ENCODE measurements around the gene CCDC83. TPM values are rescaled to one million over a fixed set of nuclear protein-coding genes. Genes with fewer than 3 reads are reported as not detected.
A peak's percentile ranks its signal among the peaks of the same experiment; 100 is the strongest.

Gene CCDC83
- not detected for total RNA-seq

- H3K9me3 ChIP-seq, result no peaks in the 10 kb centered on the region
- H3K4me1 ChIP-seq, result no peaks in the 10 kb centered on the region
- peak within 1 kb of the TSS; percentile 56 to 80 for H3K9ac ChIP-seq (ENCODE audit: low read depth in 2 of 2, low read length in 2 of 2)
- H3K27ac ChIP-seq, result peak within 1 kb of the TSS; percentile 71
- DNase-seq, result no peak
- intact Hi-C loops (cut with DNase I), result loop anchor here (10.0 kb wide), 3 partner anchors 160 to 440 kb away; no protein-coding TSS in a partner anchor
- H3K36me3 ChIP-seq, result no peaks in the 10 kb centered on the region
- H3K27me3 ChIP-seq, result no peaks in the 10 kb centered on the region
- no peak for TF ChIP-seq CTCF (IDR thresholded peaks at IDR 0.05)
- H3K4me3 ChIP-seq, result peak within 1 kb of the TSS; percentile 44
Measured at GRCh38 chr11:85855341-85855656, at the start of gene CCDC83. TSS of gene CCDC83 (plus strand) at chr11:85855383. CDS start at chr11:85865124, 9,741 bp downstream.

GRCh38 chr11:85805387-85805786 lies 49.8 kb upstream of the CCDC83 start:
- no peaks in the 10 kb centered on the region for H3K27me3 ChIP-seq
- intact Hi-C loops (cut with DNase I), result no loop called here

DNA sequence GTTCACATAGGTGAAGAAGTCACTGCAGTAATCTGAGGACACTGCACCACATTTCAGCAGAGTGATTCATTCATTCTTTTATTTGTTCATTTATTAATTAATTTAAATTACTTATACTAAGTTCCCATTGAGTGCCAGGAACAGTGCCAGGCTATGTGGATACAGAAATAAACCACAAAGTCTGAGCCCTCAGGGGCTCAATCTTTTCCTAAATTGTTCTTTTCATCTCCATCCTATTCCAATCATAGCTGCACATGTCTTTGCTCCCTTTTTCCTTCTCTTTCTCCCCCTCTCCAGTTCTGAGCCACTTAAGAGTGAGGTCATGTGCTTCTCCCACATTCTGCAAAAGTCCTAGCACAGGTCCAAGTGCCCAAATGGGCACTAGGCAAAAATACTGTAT lies 49.2 kb upstream of the CCDC83 start:
- intact Hi-C loops (cut with DNase I), result no loop called here
- H3K4me3 ChIP-seq, result no peak overlapping the region
- no peaks in the 10 kb centered on the region for H3K27me3 ChIP-seq
- no peak for TF ChIP-seq CTCF (IDR thresholded peaks at IDR 0.05)
- no peak overlapping the region for H3K9ac ChIP-seq (ENCODE audit: low read depth in 2 of 2, low read length in 2 of 2)
- H3K4me1 ChIP-seq, result no peaks in the 10 kb centered on the region
- H3K9me3 ChIP-seq, result no peaks in the 10 kb centered on the region
- DNase-seq, result no peak
- no peaks in the 10 kb centered on the region for H3K36me3 ChIP-seq
- no peak overlapping the region for H3K27ac ChIP-seq

More at GRCh38 chr11:85805387-85805786, 49.8 kb upstream of the CCDC83 start:
- TF ChIP-seq CTCF (IDR thresholded peaks at IDR 0.05), result no peak
- no peak overlapping the region for H3K9ac ChIP-seq (ENCODE audit: low read depth in 2 of 2, low read length in 2 of 2)
- DNase-seq, result no peak
- peaks cover 2% of the 10 kb centered on the region for H3K4me1 ChIP-seq
- H3K4me3 ChIP-seq, result no peak overlapping the region
- H3K27ac ChIP-seq, result no peak overlapping the region
- H3K36me3 ChIP-seq, result no peaks in the 10 kb centered on the region
- H3K9me3 ChIP-seq, result no peaks in the 10 kb centered on the region

DNA sequence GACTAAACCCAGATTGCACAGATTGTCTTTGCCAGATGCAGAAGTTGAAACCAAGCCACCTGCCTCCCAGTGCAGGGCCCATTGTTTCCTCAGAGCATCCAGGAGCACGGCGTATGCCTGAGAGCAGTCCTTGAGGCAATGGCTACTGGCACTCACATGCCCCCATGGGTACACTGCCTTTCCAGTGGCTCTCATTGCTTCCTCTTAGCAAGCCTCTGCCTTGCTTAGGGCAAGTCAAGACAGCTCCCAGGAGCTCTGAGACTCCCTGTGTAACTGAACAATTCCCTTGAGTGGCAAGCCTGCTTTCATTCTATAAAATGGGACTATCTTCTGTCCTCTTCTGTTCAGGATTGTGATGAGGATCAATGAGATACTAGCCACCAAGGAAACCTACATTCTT lies 48.3 kb upstream of the CCDC83 start:
- no peak for DNase-seq
- Histone ChIP-seq H3K9me3 (no peaks in the 10 kb centered on the region), H3K27ac (no peak overlapping the region), H3K27me3 (no peaks in the 10 kb centered on the region), H3K4me1 (peaks cover 6% of the 10 kb centered on the region), H3K4me3 (no peak overlapping the region), H3K36me3 (no peaks in the 10 kb centered on the region), H3K9ac (ENCODE audit: low read depth in 2 of 2, low read length in 2 of 2) (no peak overlapping the region)
- TF ChIP-seq CTCF (IDR thresholded peaks at IDR 0.05), result no peak
- intact Hi-C loops (cut with DNase I), result no loop called here

DNA sequence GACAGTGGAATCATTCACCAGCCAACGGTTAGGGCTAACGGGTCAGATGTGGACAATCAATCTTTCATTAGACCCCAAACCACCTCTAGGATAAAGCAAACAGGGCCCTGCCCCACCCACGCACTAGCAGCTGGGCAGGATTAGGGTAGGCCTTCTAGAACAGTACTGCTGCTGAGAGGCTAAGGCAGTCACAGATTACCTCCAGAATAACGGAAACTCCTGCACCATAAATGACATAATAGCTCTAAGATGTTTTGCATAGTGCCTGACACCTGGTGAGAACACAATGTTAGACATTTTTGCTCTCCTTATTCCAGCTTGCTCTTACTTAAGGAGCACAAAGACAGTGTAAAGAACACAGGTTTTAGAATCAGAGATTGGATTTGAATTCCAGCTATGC lies 46.0 kb upstream of the CCDC83 start:
- Histone ChIP-seq H3K9ac (ENCODE audit: low read depth in 2 of 2, low read length in 2 of 2) (peak overlapping the region in 1 of 2 donors; percentile 97), H3K27me3 (no peaks in the 10 kb centered on the region), H3K4me1 (peaks cover 7% of the 10 kb centered on the region), H3K4me3 (peak overlapping the region; percentile 76), H3K27ac (peak overlapping the region; percentile 4), H3K36me3 (no peaks in the 10 kb centered on the region), H3K9me3 (no peaks in the 10 kb centered on the region)
- TF ChIP-seq CTCF (IDR thresholded peaks at IDR 0.05), result no peak
- DNase-seq, result no peak
- intact Hi-C loops (cut with DNase I), result no loop called here

GRCh38 chr11:85809863-85810262 lies 45.3 kb upstream of the CCDC83 start:
- Histone ChIP-seq H3K9me3 (no peaks in the 10 kb centered on the region), H3K27ac (peak overlapping the region; percentile 4), H3K27me3 (no peaks in the 10 kb centered on the region), H3K4me3 (peak overlapping the region; percentile 76), H3K9ac (ENCODE audit: low read depth in 2 of 2, low read length in 2 of 2) (peak overlapping the region; percentile 89 to 97), H3K36me3 (no peaks in the 10 kb centered on the region), H3K4me1 (peaks cover 7% of the 10 kb centered on the region)
- no peak for TF ChIP-seq CTCF (IDR thresholded peaks at IDR 0.05)
- intact Hi-C loops (cut with DNase I), result no loop called here
- peak; percentile 58 for DNase-seq

All from colonic mucosa (tissue), 4 donors.